ENCODE measurements around the gene MYOC.

The MYOC gene

GRCh38 chr1:171643156-171643555 is 9.3 kb downstream of the MYOC start:
- no peak overlapping the region for H3K27ac ChIP-seq
- TF ChIP-seq ZFX (IDR thresholded peaks at IDR 0.05): no peak

DNA sequence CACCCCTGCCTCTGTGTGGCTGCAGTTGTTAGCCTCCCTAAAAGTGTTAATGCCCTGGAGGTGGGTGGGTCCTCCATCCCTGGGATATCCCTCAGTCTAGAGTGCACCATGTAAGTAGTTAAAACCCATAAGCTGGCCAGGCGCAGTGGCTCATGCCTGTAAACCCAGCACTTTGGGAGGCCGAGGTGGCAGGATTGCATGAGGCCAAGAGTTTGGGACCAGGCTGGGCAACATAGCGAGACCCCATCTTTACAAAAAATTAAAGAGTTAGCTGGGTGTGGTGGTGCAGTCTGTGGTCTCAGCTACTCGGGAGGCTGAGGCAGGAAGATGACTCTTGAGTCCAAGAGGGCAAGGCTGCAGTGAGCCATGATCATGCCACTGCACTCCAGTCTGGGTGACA is 10.3 kb downstream of the MYOC start:
- no peak overlapping the region for H3K27ac ChIP-seq
- TF ChIP-seq ZFX (IDR thresholded peaks at IDR 0.05): no peak
- TF ChIP-seq, protein P1, sequence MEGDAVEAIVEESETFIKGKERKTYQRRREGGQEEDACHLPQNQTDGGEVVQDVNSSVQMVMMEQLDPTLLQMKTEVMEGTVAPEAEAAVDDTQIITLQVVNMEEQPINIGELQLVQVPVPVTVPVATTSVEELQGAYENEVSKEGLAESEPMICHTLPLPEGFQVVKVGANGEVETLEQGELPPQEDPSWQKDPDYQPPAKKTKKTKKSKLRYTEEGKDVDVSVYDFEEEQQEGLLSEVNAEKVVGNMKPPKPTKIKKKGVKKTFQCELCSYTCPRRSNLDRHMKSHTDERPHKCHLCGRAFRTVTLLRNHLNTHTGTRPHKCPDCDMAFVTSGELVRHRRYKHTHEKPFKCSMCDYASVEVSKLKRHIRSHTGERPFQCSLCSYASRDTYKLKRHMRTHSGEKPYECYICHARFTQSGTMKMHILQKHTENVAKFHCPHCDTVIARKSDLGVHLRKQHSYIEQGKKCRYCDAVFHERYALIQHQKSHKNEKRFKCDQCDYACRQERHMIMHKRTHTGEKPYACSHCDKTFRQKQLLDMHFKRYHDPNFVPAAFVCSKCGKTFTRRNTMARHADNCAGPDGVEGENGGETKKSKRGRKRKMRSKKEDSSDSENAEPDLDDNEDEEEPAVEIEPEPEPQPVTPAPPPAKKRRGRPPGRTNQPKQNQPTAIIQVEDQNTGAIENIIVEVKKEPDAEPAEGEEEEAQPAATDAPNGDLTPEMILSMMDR (conservative IDR thresholded peaks at IDR 0.05): no peak

GRCh38 chr1:171641076-171641864 is 11.2 kb downstream of the MYOC start:
- TF ChIP-seq, protein P1 (conservative IDR thresholded peaks at IDR 0.05): no peak
- no peak for TF ChIP-seq ZFX (IDR thresholded peaks at IDR 0.05)
- no peak overlapping the region for H3K27ac ChIP-seq

DNA sequence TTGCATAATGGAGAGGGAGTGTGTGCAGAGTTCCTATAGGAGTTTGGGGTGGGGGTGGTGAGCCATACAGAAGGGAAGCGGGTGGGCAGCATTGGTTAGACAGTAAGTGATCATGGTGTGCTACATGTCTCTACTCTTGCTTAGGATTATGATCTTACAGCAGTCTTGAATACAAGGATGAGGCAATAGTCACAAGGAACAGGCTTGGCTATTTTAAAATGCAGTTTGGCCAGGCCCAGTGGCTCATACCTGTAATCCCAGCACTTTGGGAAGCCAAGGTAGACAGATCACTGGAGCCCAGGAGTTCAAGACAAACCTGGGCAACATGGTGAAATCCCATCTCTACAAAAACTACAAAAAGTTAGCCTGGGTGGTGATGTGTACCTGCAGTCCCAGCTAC is 12.3 kb downstream of the MYOC start:
- no peak for TF ChIP-seq ZFX (IDR thresholded peaks at IDR 0.05)
- TF ChIP-seq, protein P1 (conservative IDR thresholded peaks at IDR 0.05): no peak
- H3K27ac ChIP-seq: no peak overlapping the region

GRCh38 chr1:171637928-171638576 is 14.4 kb downstream of the MYOC start:
- H3K27ac ChIP-seq: no peak overlapping the region
- no peak for TF ChIP-seq ZFX (IDR thresholded peaks at IDR 0.05)
- TF ChIP-seq, protein P1 (conservative IDR thresholded peaks at IDR 0.05): no peak

DNA sequence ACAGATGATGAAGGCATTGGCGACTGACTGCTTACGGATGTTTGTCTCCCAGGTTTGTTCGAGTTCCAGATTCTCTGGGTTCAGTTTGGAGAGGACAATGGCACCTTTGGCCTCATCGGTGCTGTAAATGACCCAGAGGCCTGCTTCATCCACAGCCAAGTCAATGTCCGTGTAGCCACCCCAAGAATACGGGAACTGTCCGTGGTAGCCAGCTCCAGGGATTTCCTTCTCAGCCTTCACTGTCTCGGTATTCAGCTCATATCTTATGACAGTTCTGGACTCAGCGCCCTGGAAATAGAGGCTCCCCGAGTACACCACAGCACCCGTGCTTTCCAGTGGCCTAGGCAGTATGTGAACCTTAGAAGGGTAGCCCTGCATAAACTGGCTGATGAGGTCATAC is 16.3 kb downstream of the MYOC start:
- no peak overlapping the region for H3K27ac ChIP-seq
- TF ChIP-seq, protein P1 (conservative IDR thresholded peaks at IDR 0.05): no peak
- TF ChIP-seq ZFX (IDR thresholded peaks at IDR 0.05): no peak

GRCh38 chr1:171635661-171636060 is 16.8 kb downstream of the MYOC start:
- TF ChIP-seq, protein P1 (conservative IDR thresholded peaks at IDR 0.05): no peak
- TF ChIP-seq ZFX (IDR thresholded peaks at IDR 0.05): no peak
- H3K27ac ChIP-seq: no peak overlapping the region
